DND-41 (cell line): ENCODE results near the gene TMEM255B.

Experiments
- CTCF ChIP-seq: IDR thresholded peaks from 2 replicates; pipeline ENCODE4 v1.5.1; 2012; ENCODE audit warnings: borderline replicate concordance, low read length, moderate library complexity, mild to moderate bottlenecking; ENCODE audit not compliant: poor library complexity, severe bottlenecking; ENCODE audit errors: extremely low read depth
- EZH2 ChIP-seq: IDR thresholded peaks from 3 replicates; pipeline ENCODE4 v1.6.1; 2012; ENCODE audit warnings: borderline replicate concordance, low read depth, mild to moderate bottlenecking, moderate library complexity, low read length, inconsistent platforms; ENCODE audit not compliant: severe bottlenecking

GRCh38 chr13:113749507-113749906 lies 9.5 kb upstream of the TMEM255B start:
- TF ChIP-seq CTCF: no peak
- TF ChIP-seq EZH2: no peak
